HG03066 (cell line): ENCODE results near the gene MYNN.
"Not testable (repeated sequence)": the region's sequence is repeated elsewhere in the genome, so short reads cannot be mapped to it uniquely, and the experiment has no call there.

Source experiments
- ATAC-seq: cut with Tn5 transposase; IDR thresholded peaks from one replicate; pipeline ENCODE4 v1.9.1; 2021; ENCODE audit warnings: low read depth; ENCODE audit not compliant: unreplicated experiment

The MYNN gene

GRCh38 chr3:169772897-169773816 lies at the start of gene MYNN:
MYNN (plus strand) TSS chr3:169773396; CDS start chr3:169774296, 900 bp downstream.
- ATAC-seq: peak; percentile 81

- not testable (repeated sequence) for ATAC-seq
Measured at GRCh38 chr3:169731857-169732256, 41.3 kb upstream of the MYNN start.

- no peak for ATAC-seq
Measured at GRCh38 chr3:169739067-169739466, 34.1 kb upstream of the MYNN start.

- ATAC-seq: no peak
Measured at GRCh38 chr3:169744366-169745054, 28.7 kb upstream of the MYNN start.

GRCh38 chr3:169746924-169747323 lies 26.3 kb upstream of the MYNN start:
- ATAC-seq: no peak

- ATAC-seq: no peak
Measured at GRCh38 chr3:169748670-169749069, 24.5 kb upstream of the MYNN start.

GRCh38 chr3:169750665-169751064 lies 22.5 kb upstream of the MYNN start:
- ATAC-seq: no peak

- ATAC-seq: no peak
Measured at GRCh38 chr3:169751875-169752274, 21.3 kb upstream of the MYNN start.

GRCh38 chr3:169754711-169755110 lies 18.5 kb upstream of the MYNN start:
- no peak for ATAC-seq

- ATAC-seq: no peak
Measured at GRCh38 chr3:169755488-169755887, 17.7 kb upstream of the MYNN start.

GRCh38 chr3:169758359-169758994 lies 14.7 kb upstream of the MYNN start:
- no peak for ATAC-seq

GRCh38 chr3:169759256-169759655 lies 13.9 kb upstream of the MYNN start:
- ATAC-seq: peak; percentile 41

GRCh38 chr3:169760479-169760878 lies 12.7 kb upstream of the MYNN start:
- no peak for ATAC-seq

- ATAC-seq: peak; percentile 49
Measured at GRCh38 chr3:169764312-169764881, 8.8 kb upstream of the MYNN start.

GRCh38 chr3:169764882-169765612 lies 8.1 kb upstream of the MYNN start, which contains the start of gene TERC:
TERC (minus strand) TSS chr3:169765060.
- peak; percentile 67 for ATAC-seq

- ATAC-seq: peak; percentile 24
Measured at GRCh38 chr3:169769287-169770181, 3.7 kb upstream of the MYNN start, which contains the start of gene ACTRT3. ACTRT3 (minus strand) TSS chr3:169769561; CDS start chr3:169769520, 41 bp downstream.

- ATAC-seq: no peak
Measured at GRCh38 chr3:169771497-169772304, 1.5 kb upstream of the MYNN start.

GRCh38 chr3:169772305-169772896 lies 795 bp upstream of the MYNN start:
- ATAC-seq: peak; percentile 15
